HG03135 (cell line): Measurements from ENCODE around the gene ATAD3B.
"Not testable (repeated sequence)": the region's sequence is repeated elsewhere in the genome, so short reads cannot be mapped to it uniquely, and the experiment has no call there.

Experiments used
- ATAC-seq: cut with Tn5 transposase; IDR thresholded peaks from one replicate; pipeline ENCODE4 v1.9.1; 2021; ENCODE audit warnings: mild to moderate bottlenecking, moderate library complexity; ENCODE audit not compliant: unreplicated experiment

ATAD3B gene

DNA sequence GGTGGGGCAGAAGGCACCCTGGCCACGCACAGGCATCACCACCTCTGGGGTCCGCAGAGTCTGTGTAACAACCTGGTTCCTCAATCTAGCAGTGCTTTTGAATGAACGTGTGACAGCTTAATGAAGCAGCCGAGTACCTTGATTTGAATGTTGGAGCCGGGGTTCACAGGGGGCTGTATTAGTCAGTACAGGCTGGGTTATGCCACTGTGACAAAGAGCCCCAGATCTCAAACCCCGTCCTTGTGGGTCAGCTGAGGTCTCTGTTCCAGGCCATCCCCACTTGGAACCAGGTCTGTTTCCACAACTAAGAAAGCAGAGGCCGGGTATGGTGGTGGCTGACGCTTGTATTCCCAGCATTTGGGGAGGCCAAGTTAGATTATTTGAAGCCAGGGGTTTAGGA lies 58.4 kb downstream of the ATAD3B start:
- ATAC-seq: no peak

DNA sequence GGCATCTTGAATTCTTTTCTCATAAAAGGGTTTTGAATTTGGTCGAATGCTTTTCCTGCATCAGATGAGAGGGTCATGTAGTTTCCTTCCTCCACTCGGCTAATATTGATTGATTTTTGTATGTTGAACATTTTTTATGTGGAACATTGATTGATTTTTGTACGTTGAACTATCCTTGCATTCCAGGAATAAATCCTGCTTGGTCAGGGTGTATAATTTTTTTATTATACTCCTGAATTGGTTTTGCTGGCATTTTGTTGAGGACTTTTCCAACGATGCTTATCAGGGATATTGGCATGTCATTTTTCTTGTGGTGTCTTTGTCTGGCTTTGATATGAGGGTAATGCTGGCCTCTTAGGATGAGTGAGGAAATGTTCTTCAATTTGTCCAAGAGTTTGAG lies 60.4 kb downstream of the ATAD3B start:
- no peak for ATAC-seq

DNA sequence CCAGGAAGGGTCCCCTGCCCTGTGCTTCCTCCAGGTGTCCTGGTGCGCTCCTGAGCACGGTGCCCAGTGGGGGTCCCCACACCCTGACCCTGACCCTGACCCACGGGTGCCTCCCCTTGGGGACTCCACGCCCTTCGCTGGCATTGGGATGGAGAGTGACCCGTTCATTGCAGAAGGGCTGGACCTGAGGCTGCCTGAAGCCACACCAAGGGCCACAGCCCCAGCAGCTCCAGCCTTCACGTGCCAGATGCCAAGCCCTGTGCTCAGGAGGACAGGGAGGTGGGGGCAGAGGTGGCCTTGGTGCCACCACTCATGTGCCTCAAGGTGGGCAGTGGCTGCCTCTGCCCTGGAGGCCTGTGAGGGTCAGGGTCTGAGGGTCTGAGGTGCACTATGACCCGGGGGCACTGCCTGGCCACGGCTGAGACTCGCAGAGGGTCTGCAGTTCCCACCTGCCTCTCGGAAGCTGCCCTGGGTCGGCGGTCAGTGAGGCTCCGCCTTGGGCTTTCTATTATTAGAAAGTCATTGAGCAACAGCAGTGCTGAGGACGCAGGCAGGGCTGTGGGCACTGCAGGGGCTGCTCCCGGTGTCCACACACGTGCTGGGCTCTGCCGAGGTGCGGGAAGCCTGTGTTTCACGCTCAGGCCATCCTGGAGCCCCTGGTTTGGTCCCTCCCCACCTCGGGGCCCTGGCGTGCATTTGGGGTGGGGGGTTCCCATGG lies 61.8 kb downstream of the ATAD3B start:
- ATAC-seq: not testable (repeated sequence)

DNA sequence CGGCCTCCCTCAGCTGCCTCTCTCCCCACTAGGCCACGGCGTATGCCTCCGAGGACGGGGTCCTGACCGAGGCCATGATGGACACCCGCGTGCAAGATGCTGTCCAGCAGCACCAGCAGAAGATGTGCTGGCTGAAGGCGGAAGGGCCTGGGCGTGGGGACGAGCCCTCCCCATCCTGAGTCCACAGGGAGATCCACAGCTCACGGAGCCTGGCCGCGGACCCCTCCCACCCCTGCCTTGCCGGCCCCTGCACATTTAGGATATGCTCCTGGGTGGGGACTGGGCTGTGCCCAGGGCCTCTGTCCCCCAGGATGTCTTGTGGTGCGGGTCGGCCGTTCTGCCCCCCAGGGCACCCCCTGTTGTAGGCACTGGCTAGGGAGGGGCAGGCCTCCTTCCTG lies 62.3 kb downstream of the ATAD3B start:
- not testable (repeated sequence) for ATAC-seq

DNA sequence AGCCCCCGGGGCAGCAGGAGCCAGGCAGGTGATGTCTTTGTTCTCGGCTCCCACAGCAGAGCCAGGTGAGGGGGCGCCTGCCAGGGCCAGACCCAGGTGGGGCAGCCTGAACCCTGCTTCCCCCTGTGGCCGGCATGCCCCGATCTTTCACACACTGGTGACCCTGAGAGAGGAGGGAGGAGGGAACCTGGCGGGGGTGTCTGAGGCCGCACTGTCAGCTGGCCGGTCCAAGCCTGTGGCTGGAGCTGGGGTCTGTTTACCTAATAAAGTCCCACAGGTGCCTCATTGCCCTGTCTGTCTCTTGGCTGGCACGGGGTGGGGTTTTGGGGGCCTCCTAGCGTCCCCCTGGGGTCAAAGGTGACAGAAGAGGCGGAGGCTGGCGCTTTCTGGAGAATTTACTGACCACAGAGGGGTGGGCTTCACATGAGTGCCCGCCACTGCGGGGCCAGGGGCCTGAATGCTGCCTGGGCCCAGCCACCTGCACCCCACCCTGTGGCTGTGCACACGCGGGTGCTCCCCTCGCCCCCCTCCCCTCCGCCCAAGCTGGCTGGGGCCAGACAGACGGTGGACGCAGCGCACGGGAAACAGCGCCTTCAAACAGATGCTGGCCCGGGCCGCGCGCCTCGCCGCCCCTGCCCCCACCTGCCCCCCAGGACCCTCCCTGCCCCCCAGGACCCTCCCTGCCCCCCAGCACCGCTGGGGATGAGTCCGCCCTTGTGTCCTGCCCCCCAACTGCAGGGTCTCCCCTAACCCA lies 63.0 kb downstream of the ATAD3B start:
- ATAC-seq: no peak

DNA sequence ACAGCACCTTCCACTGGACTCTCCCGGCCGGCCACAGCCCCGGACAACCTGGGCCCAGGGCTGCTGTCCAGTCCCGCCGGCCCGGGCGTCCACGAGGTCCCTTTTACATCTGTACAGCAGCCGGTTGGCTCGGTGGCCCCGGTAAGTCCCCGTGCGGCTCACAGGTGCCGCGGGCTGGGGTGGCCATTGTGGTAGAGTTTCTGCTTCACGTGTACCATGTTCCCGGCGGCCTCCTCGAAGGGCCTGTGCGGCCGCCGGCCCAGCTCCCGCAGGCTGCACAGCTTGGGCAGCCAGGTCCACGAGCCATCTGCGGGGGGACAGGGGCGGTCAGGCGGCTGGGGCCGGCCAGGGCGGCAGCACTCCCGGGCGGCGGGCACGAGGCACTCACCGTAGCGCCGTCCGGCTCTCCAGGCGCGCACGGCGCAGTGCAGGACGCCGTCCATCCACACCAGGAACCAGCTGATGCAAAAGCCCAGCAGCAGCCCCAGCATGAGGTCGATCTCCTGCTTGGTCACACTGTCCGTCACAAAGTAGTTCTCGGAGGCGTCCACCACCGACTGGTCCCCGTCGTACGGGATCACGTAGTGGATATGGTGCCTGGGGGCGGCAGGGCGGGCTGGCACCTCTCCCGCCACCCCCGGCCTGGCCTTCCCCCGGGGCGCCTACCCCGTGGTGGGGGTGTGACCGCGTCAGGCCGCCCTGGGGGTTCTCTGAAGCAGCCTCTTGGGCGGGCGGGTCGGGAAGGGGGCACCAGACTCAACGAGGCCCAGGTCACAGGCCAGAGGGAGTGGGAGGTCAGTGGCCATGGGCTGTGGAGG lies 63.8 kb downstream of the ATAD3B start:
- ATAC-seq: no peak

DNA sequence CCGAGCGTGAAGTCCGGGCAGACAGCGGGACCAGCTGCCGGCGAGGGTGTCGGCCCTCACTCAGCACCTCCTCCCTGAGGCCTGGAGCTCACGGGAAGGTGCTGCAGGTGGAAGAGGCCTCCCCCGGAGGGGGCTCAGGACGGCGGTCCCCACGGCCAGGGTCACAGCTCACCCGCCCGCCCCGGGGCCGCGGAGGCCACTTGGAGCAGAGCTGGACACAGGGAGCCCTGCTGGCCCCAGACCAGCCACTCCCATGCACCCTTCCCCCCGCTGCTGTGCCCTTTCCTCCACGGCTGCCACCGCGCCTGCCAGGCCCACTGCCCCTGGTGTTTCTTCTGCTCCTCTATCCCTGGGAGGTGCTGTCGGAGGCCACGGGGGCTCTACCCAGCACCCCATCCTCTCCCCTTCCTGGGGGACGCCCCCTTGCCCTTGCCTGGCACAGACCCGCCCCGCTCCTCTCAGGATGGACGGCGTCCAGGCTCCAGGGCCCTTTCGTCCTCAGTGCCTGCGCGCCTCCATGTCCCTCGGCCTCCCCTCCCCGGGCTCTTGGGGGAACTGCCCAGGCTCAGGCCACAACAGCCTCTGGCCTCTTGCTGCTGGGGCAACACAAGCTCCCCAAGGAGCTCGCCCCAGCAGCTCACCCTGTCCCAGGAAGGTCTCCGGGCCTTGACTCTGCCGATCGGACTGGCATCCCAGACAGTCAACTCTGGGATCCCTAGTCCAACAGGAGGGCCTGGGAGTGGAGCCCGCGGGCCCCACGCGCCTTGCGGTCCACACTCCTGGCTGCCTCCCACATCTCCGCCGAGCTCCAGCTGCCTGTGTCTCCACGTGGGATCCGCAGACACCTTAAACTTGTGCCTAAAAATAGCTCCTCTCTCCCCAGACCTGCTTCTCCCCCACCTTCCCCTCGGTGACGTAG lies 64.7 kb downstream of the ATAD3B start:
- ATAC-seq: no peak

DNA sequence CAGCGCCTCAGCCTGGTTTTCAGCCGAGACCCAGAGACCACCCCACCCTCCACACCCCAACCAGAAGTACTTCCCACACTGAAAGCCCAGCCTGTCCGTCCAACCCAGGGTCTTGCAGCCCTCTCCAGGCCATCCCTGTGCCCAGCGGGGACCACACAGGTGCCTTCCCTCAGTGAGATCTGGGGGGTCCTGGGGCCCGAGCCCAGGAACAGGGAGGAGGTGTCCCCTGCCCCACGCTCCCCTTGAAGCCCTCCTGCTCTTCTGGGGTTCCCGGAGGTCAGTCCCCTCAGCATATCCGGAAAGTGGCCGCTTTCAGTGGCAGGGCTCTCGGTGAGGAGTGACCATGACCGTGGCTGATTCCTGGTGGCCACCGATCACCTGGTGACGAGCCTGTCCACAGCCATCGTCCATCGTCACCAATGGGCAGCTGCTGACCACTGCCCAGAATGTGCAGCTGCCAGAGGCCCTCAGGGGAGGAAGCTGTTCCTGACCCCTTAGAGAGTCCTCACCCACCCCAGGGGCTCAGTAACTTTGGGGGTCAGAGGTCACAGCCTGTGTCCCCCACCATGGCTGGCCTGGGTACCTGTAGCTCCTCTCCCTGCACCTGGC lies 65.5 kb downstream of the ATAD3B start:
- ATAC-seq: no peak

DNA sequence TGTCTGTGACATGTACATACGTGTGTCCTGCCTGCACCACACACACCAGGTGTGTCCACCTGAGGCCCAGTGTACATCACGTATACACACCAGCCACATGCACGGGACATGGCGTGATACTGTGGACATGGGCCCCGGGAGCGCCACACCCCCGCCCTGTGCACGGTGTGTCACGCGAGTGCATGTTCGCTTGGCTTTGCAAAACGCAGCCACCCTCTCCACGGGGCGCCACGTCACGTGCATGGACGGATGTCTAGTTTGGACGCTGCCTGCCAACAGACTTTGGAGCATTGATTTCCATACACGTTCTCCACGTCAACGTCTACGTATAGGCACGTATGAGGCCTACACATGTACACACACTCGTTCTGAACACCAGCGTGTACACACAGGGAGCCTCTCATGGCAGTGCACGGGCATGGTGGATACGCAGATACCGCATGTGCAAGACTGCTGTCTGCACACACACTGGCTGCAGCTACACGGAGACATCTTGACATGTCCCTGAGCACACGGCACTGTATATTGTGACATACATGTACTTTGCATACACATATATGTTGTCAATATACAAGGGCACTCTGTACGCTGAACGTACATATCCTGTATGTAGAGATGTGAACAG lies 66.2 kb downstream of the ATAD3B start:
- no peak for ATAC-seq

DNA sequence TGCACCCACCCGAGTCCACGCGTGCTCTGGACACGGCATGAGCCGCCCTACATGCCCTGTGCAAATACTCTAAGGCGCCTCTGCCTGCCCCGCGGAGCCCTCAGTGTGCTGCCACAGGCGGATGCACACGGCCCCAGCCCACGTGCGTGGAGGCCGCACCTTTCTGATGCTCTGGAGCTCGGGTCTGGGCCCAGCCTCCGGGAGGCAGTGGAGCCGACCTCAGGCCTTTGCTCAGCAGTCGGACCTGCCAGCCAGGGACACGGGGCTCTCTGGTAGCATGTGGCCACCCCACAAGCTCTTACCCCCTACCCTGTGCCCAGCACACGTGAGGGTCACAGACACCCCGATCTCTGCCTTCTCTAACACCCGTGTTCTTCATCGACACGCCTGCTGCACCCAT lies 66.8 kb downstream of the ATAD3B start:
- ATAC-seq: no peak

DNA sequence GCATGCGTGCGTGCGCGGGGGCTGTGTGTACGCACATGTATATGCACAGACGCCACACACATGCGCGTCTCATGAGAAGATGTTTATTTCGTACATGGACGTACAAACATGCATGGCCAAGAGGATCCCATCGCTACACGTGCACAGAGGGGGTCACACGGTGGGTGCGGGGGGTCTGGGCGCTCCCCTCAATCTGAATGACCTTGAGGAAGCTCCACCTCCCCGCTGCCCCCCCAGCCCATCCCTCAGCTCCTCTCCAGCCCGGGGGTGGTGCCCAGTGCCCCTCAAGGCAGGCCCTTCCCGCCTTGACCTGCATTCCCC lies 67.4 kb downstream of the ATAD3B start:
- no peak for ATAC-seq

DNA sequence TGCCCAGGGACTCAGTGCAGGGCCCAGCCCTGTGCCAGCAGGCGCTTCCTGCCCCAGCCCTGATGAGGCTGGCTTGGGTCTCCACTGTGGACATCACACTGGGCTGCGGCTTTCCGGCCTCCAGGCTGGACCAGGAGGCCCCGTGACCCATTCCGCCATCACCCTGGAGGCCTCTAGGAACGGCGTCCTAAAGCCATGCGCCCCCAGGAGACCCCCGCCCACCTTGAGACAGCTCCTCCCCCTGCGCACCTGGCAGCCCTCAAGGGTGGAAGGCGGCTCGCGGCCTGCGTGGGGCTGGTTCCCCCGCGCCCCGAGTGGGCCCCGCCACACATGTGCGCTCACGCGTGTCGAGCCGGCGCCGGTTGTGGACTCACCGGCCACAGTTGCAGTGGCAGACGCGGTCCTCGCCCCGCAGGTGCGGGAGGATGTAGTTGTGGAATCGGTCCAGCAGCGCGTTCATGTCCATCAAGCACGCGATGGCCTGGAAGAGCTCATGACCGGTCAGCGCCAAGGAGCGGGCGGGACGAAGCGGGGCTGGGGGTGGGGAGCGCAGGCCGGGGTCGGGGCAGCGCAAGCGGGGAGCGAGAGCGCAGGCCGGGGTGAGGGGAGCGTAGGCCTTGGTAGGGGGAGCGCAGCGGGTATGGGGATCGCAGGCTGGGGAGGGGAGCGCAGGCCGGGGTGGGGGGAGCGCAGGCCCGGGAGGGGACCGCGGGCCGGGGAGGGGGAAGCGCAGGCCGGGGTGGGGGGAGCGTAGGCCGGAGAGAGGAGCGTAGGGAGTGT lies 67.9 kb downstream of the ATAD3B start:
- ATAC-seq: no peak

DNA sequence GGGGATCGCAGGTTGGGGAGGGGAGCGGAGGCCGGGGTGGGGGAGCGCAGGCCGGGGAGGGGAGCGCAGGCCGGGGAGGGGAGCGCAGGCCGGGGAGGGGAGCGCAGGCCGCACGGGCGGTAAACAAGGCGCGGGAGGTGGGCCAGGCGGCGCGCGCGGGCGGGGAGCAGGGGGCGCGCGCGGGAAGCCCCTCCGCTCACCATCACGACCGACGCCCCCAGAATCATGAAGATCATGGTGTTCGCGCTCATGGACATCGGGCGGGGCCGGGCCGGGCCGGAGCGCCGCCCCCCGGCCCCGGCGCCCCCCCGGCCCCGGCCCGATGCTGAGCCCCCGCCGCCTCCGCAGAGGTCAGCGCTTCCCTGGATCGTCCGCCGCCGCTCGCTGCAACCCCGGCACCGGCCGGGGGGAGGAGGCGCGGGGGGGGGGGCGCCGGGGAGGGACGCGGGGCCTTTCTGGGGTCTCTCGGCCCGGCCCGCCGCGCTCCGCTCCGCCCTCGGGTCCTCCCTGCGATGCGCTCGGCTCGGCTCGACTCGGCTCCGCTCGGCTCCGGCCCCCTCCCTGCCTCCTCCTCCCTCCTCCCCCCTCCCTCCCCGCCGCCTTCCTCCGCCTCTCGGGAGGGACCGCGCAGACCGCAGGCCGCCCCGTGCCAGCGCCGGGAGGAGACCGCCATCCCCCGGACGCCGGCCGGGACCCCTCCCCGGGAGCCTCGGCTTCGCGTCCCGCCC lies 68.7 kb downstream of the ATAD3B start, which contains the start of gene TMEM240:
Gene TMEM240, minus strand, starts transcription at position 535 of the 728 bp plus-strand sequence. Its CDS starts 278 bp downstream, at position 257.
- ATAC-seq: no peak

DNA sequence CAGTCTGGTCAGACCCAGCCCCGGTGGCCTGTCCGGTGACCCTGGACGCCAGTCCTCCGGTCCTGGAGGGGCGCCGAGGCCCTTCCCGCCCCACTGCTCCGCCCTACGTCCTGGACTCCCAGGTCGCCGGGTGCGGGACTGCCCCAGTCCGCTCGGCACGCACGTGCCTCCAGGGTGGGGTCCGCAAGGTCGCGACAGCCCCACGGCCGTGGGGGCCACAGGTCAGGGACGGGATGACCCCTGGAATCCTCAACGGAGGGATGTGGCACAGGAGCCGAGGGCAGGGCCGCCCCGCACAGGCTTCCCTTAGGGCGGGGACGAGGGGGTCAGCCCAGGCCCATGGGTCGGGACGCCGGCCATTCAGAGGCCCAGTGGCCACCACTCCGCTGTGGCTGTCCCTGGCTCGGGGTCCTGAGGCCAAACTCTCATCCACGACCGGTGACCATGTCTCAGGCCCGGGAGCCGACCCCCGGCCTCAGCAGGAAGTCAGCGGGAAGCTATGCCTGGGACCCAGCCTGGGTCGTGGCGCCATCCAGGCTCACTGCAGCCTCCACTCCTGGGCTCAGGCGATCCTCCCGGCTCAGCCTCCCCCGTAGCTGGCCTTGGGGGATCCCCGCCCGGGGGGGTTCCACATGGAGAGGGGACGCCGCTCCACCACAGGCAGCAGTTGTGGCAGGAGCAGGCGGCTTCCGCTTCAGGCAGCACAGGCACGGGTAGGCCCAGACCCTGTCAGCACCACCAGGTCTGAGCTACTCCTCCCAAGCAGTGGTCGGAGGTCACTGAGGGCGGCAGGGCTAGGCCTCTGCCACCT lies 69.5 kb downstream of the ATAD3B start:
- ATAC-seq: no peak

DNA sequence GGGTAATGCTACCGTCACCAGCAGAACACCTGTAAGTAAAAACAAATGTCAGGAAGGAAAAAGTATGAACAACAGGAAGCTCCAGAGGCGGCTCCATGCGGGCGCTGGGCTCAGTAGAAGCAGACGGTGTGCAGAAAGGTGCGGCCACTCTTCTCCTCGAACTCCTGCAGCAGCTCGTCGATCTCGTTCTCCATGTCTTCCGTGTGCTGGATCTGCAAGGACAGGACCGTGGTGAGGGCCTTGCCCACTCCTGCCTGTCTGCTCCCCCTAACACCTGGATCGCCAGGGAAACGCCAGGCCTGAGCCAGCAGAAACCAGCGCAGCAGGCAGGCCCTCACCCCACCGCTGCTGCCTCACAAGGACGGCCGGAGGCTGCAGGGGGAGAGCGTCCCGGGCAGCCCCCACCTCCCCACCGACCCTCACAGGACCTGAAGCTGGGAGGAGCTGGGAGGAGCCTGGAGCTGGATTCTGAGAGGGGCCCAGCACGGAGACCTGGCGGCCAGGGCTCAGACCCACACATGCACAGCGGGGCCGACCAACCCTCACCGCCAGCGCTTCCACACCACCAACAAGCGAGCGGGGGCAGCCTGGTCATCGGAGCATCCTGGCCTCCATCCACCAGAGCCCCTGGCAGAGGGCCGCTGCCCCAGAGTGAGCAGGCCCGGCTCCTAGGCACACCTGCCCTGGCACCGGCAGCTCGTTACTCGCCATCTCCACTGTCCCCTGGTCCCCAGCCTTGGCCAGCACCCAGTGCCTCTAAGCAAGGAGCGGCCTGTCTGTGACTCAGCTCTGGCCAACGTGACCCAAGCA lies 70.6 kb downstream of the ATAD3B start:
- no peak for ATAC-seq
